HG02840 (cell line): Measurements from ENCODE around the gene B3GNT3.

Experiments used
- ATAC-seq: cut with Tn5 transposase; IDR thresholded peaks from one replicate; pipeline ENCODE4 v1.9.1; 2021; ENCODE audit warnings: mild to moderate bottlenecking, moderate library complexity, moderate number of reproducible peaks; ENCODE audit not compliant: unreplicated experiment, low FRiP score

Gene B3GNT3

DNA sequence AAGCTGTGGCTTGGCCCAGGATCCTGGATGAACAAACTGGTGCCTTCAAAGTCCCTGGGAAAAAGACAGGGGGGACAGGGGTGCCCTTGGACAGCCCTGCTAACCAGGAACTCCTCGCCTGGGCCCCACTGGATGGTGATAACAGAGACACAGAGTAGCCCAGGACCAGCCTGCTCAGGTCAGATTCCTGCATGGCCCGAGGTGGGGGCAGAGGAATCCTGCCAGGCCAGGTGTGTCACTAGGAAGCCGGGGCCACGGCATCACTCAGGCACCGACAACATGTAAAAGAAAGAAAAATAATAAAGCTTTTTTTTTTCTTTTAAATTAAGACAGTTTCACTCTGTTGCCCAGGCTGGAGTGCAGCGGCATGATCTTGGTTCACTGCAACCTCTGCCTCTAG, 59.1 kb downstream of the B3GNT3 start:
- ATAC-seq = no peak

DNA sequence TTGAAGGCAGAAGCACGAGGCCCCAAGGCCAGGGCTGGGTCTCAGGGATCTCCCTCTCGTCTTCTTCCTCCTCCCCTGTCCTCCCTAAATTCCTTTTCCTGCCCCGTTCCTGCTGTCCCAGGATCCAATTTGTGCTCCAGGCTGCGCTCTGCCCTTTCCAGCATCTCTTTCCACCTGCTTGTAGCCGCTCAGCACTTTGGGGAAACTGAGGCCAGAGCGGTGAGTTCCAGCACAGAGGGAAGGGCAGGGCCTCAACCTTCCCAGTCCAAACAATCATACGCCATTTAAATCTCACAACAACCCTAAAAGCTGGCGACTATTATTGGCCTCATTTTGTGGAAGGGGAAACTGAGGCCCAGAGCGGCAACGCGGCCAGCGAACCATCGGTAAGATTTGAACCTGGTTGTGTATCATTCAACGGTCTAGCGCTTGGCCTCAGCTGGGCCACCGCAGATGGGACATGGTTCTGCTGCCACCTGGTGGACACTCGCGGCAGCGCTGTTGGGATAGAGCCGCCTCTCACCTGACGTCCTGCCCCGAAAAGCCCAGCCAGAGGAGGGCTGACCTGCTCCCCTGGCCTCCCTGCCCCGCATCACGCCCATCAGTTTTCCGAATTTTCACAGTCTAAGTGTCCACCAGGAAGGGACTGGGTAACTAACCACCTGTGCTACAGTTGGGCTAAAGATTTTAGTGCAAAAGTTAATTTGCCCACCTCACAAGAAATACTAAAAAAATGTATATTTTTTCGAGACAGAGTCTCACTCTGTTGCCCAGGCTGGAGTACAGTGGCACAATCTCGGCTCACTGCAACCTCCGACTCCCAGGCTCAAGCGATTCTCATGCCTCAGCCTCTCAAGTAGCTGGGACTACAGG, 60.6 kb downstream of the B3GNT3 start:
- no peak for ATAC-seq

DNA sequence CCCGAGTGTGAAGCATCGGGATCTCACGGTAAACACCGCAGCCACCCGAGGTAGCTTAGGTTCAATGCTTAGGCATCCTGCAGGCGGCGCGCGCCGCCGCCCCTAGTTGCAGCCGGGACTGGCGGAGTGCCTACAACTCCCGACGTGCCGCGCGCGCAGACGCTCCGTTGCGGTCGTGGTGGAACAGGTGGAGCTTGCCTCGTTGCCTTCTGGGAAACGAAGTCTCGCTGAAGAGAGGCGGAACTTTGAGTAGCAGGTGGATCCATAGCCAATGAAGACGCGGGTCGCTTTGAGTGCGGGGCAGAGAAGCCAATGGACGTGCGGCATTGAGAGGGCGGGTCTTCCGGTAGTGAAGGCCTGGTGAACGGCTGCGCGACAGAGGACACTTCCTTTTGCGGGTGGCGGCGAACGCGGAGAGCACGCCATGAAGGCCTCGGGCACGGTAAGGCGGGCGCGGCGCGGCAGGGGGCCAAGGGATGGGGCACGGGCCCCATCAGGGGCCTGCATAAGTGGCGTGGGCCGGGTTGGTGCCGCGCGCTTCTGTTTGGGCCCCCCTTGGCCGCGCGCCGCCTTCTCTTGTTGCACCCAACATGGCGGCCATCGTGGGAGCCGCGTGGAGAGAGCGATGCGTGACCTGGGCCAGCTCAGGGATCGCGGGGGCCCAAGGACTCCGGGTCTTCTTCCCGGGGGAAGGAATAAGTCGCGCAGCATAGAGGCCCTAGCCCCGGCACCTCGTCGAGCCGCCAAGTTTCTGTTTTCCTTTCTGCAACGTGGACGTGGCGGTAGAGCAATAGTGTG, 64.8 kb downstream of the B3GNT3 start, which contains the start of gene RPL18A:
TSS of gene RPL18A (plus strand) at position 378 of the 798 bp plus-strand sequence. CDS start at position 425, 47 bp downstream.
- ATAC-seq = peak; percentile 94

DNA sequence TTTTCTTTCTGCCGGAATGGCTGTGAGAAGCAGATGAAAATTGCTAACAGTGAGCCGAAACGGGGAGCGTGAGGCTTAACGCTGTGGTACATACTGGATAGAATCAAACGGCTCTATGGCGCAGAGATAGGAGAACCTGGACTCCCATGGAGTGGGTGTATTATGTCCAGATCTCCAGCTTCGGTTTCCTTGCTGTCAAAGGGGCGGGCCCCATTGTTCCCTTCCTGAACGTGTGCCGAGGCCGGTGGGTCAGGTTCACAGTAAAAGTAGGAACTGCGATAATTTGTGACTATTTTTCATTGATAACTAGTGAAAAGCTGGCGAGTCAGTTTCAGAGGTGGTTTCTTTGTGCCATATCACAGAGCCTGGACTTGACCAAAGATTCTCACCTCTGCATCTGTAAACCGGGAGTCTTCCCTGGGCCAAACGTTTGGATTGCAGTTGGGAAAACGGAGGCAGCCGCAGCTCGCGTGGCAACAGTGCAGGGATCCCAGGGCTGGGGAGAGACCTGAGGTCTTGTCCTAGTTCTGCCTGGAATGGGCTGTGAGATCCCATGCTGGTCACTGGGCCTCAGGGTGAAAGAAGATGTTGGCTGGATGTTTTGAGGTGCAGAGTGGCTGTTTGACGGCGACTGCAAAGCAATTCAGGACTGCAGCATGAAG, 65.5 kb downstream of the B3GNT3 start:
- ATAC-seq = no peak

DNA sequence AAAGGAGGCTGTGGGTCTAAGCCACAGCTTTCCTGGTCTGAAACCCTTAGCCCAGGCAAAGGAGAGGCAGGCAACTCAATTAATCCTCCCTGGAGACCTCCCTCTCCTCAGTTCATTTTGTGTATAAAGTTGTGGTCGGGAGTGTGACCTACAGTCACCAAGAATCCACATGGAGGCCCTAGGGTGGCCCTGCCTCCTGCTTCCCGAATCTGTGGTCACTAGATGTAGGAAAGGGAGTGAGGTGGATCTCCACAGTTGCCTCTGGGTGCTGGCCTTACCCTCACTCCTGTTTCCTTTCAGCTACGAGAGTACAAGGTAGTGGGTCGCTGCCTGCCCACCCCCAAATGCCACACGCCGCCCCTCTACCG, 66.0 kb downstream of the B3GNT3 start:
- no peak for ATAC-seq

DNA sequence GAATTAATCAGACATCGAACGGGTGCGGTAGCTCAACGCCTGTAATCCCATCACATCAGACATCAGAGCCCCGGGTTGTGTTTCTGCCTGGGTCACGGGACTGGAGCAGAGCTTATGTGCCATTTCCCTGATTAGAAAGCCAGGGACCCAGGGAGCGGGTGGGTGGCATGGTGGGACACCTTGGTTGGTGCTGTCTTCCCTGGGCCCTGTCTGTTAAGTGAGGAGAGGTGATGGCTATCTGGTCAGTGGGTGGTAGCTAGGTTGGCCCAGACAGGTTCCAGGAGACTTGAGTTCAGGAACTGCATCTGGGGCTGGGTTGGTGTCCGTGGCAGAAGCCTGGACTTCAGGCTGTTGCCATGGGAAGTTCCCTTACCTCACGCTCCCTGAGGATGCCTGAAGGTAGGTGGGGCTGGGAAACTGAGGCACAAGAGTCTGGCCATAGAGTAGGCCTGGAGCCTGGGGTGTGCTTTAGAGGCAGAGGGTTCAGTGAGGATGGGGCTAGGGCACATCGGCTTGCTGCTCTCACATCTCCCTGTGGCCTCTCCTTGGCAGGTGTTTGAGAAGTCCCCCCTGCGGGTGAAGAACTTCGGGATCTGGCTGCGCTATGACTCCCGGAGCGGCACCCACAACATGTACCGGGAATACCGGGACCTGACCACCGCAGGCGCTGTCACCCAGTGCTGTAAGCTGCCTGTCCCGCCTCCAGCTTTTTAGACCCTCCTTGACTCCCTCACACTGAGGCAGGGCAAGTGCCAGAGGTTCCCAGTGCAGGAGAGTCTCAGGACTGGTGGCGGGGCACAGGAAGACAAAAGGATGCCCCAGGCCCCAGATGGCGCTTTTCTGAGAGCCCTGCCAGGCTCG, 66.8 kb downstream of the B3GNT3 start:
- no peak for ATAC-seq

DNA sequence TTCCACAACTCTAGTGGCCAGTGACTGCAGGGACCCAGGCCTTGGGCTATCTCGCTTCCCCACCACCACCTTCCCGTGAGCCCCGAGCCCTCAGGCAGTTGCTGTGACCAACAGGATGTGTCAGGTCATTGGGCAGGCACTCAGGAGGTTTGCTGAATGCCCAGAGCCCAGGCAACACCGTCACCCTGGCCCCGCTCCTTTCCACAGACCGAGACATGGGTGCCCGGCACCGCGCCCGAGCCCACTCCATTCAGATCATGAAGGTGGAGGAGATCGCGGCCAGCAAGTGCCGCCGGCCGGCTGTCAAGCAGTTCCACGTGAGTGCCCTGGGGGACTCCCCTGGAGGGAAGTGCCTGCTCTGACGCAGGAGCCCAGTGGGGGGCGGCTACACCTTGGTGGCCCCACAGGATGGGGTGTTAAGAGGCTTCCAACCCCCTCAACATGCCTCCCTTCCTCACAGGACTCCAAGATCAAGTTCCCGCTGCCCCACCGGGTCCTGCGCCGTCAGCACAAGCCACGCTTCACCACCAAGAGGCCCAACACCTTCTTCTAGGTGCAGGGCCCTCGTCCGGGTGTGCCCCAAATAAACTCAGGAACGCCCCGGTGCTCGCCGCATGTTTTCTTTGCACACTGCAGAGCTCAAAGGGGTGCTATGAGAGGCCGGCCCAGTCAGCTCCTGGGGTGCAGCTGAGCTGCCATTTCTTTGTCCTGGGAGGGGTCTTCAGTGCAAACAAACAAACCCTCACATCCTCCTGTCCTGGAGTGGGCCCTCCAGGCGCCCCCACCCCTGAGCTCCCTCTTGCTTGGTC, 68.0 kb downstream of the B3GNT3 start:
- no peak for ATAC-seq
